ENCODE measurements around the gene MEF2C.

MEF2C gene

GRCh38 chr5:88888848-88889188, 5.8 kb upstream of the MEF2C start:
- no peaks in the 10 kb centered on the region for H3K36me3 ChIP-seq (ENCODE audit: insufficient read depth, low read length)
- no peak for DNase-seq (ENCODE audit: low read depth, low spot score)
- no peak overlapping the region for H3K27ac ChIP-seq
- TF ChIP-seq POLR2AphosphoS5 (IDR thresholded peaks at IDR 0.05; ENCODE audit: borderline replicate concordance, low read depth, low read length): no peak
- no peak for TF ChIP-seq EZH2 (IDR thresholded peaks at IDR 0.05)
- no peak for TF ChIP-seq FOXP2 (optimal IDR thresholded peaks at IDR 0.05; ENCODE audit: control extremely low read depth, extremely low read length, insufficient read depth)
- H3K9me3 ChIP-seq (ENCODE audit: low read depth, low read length): no peaks in the 10 kb centered on the region
- H3K4me3 ChIP-seq: no peak overlapping the region
- no peak overlapping the region for H3K9ac ChIP-seq (ENCODE audit: insufficient read length)

DNA sequence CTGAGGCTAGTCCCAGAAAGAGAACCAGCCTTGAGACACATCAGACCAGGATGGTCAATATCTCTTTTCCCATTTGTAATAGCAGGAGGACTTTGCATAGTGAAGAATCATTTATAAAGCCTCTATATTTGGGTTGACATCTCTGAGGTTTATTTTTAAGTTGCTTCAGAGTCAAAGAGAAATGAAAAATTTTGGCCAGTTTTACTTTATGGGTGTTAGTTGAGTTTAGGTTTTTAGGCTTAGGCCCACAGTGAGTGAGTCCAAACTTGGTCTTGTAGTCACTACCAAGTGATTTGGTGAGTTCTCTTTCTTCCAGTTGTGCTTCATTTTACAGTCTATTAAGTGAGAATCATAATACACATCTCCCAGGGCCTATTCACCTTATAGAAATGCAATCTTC, 5.3 kb upstream of the MEF2C start:
- no peak overlapping the region for H3K4me3 ChIP-seq
- H3K9ac ChIP-seq (ENCODE audit: insufficient read length): no peak overlapping the region
- no peaks in the 10 kb centered on the region for H3K9me3 ChIP-seq (ENCODE audit: low read depth, low read length)
- no peak overlapping the region for H3K27ac ChIP-seq
- H3K36me3 ChIP-seq (ENCODE audit: insufficient read depth, low read length): no peaks in the 10 kb centered on the region
- TF ChIP-seq EZH2 (IDR thresholded peaks at IDR 0.05) (no peak), FOXP2 (optimal IDR thresholded peaks at IDR 0.05; ENCODE audit: control extremely low read depth, extremely low read length, insufficient read depth) (no peak), POLR2AphosphoS5 (IDR thresholded peaks at IDR 0.05; ENCODE audit: borderline replicate concordance, low read depth, low read length) (no peak)
- DNase-seq (ENCODE audit: low read depth, low spot score): no peak

DNA sequence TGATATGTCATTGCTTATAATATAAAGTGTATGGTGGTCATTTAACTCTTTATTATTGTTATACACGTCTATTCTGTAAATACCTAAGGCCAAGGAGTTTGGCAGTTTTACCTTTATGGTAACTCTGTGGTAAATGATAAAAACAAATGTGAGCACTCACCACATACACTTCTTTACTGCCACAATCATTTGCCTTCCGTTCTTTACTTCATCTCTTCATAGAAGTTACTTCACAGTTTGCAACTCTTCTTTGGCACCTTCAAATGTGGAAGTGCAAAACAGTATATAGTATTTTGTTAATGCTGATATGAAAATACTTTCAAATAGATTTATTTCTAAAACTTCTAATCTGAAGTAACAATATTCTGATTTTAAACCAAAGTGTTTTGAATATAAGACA, 4.4 kb upstream of the MEF2C start:
- no peak for DNase-seq (ENCODE audit: low read depth, low spot score)
- H3K27ac ChIP-seq: no peak overlapping the region
- H3K9me3 ChIP-seq (ENCODE audit: low read depth, low read length): no peaks in the 10 kb centered on the region
- no peak overlapping the region for H3K4me3 ChIP-seq
- TF ChIP-seq POLR2AphosphoS5 (IDR thresholded peaks at IDR 0.05; ENCODE audit: borderline replicate concordance, low read depth, low read length) (no peak), FOXP2 (optimal IDR thresholded peaks at IDR 0.05; ENCODE audit: control extremely low read depth, extremely low read length, insufficient read depth) (no peak), EZH2 (IDR thresholded peaks at IDR 0.05) (no peak)
- no peak overlapping the region for H3K9ac ChIP-seq (ENCODE audit: insufficient read length)
- H3K36me3 ChIP-seq (ENCODE audit: insufficient read depth, low read length): no peaks in the 10 kb centered on the region

DNA sequence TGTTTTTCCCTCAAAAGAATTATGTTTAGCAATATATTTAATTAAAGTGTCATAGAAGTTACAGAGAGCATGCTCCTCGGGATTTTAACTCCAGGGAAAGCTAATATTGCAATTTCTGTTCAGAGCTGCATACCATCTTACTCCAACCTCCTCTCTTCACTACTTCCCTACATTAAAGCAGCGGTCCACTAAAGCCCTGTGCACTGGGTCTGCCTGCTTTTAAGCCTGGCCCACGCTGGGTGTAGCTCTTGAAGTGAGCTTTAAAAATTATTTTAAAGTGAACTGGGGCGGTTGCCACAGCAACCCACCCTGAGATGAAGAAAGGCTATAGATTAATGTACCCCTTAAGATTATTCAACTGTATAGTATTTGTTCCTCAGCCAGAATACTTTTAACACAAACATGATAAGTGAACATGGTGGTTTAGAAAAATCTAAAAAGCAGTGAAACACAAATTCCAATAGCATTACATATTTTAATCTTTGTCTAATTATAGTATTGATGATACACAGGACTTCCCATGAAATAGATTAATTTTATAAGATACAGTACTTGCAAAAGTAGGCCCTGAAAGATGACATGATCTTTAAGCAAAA, 3.9 kb upstream of the MEF2C start:
- Histone ChIP-seq H3K4me3 (no peak overlapping the region), H3K9ac (ENCODE audit: insufficient read length) (no peak overlapping the region), H3K36me3 (ENCODE audit: insufficient read depth, low read length) (no peaks in the 10 kb centered on the region), H3K9me3 (ENCODE audit: low read depth, low read length) (no peaks in the 10 kb centered on the region), H3K27ac (no peak overlapping the region)
- DNase-seq (ENCODE audit: low read depth, low spot score): no peak
- TF ChIP-seq POLR2AphosphoS5 (IDR thresholded peaks at IDR 0.05; ENCODE audit: borderline replicate concordance, low read depth, low read length) (no peak), FOXP2 (optimal IDR thresholded peaks at IDR 0.05; ENCODE audit: control extremely low read depth, extremely low read length, insufficient read depth) (no peak)

GRCh38 chr5:88886252-88886651, 3.3 kb upstream of the MEF2C start:
- H3K4me3 ChIP-seq: no peak overlapping the region
- H3K27ac ChIP-seq: no peak overlapping the region
- no peaks in the 10 kb centered on the region for H3K36me3 ChIP-seq (ENCODE audit: insufficient read depth, low read length)
- no peaks in the 10 kb centered on the region for H3K9me3 ChIP-seq (ENCODE audit: low read depth, low read length)
- no peak for TF ChIP-seq EZH2 (IDR thresholded peaks at IDR 0.05)
- TF ChIP-seq FOXP2 (optimal IDR thresholded peaks at IDR 0.05; ENCODE audit: control extremely low read depth, extremely low read length, insufficient read depth): no peak
- TF ChIP-seq POLR2AphosphoS5 (IDR thresholded peaks at IDR 0.05; ENCODE audit: borderline replicate concordance, low read depth, low read length): no peak
- H3K9ac ChIP-seq (ENCODE audit: insufficient read length): no peak overlapping the region
- DNase-seq (ENCODE audit: low read depth, low spot score): no peak

DNA sequence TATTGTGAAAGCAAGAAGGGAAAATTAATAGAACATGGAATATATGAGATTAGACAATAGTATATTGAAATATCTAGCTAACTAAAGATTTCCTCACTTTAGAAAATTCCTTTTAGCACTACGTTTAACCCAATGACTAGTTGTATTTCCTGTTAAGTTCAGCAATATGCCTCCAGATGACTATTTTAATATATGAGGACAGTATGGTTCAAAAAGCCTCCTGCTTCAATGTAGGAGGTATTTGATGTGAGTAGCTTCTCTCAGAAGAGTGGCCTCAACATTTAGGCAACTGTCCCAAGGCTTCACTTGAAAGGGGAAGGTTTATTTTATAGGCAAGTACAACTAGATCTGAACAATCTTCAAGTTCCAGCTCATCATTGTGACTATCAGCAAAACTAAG, 2.0 kb upstream of the MEF2C start:
- H3K4me3 ChIP-seq: no peak overlapping the region
- H3K9me3 ChIP-seq (ENCODE audit: low read depth, low read length): no peaks in the 10 kb centered on the region
- H3K36me3 ChIP-seq (ENCODE audit: insufficient read depth, low read length): no peaks in the 10 kb centered on the region
- H3K27ac ChIP-seq: no peak overlapping the region
- no peak overlapping the region for H3K9ac ChIP-seq (ENCODE audit: insufficient read length)
- no peak for TF ChIP-seq FOXP2 (optimal IDR thresholded peaks at IDR 0.05; ENCODE audit: control extremely low read depth, extremely low read length, insufficient read depth)
- TF ChIP-seq EZH2 (IDR thresholded peaks at IDR 0.05): no peak
- no peak for TF ChIP-seq POLR2AphosphoS5 (IDR thresholded peaks at IDR 0.05; ENCODE audit: borderline replicate concordance, low read depth, low read length)
- no peak for DNase-seq (ENCODE audit: low read depth, low spot score)

- DNase-seq (ENCODE audit: low read depth, low spot score): no peak
- Histone ChIP-seq H3K9me3 (ENCODE audit: low read depth, low read length) (no peaks in the 10 kb centered on the region), H3K4me3 (peak overlapping the region; percentile 96), H3K9ac (ENCODE audit: insufficient read length) (peak overlapping the region; percentile 8), H3K27ac (no peak overlapping the region), H3K36me3 (ENCODE audit: insufficient read depth, low read length) (no peaks in the 10 kb centered on the region)
- TF ChIP-seq EZH2 (IDR thresholded peaks at IDR 0.05) (no peak), FOXP2 (optimal IDR thresholded peaks at IDR 0.05; ENCODE audit: control extremely low read depth, extremely low read length, insufficient read depth) (no peak), POLR2AphosphoS5 (IDR thresholded peaks at IDR 0.05; ENCODE audit: borderline replicate concordance, low read depth, low read length) (no peak)
Measured at GRCh38 chr5:88884608-88884877, 1.6 kb upstream of the MEF2C start.

DNA sequence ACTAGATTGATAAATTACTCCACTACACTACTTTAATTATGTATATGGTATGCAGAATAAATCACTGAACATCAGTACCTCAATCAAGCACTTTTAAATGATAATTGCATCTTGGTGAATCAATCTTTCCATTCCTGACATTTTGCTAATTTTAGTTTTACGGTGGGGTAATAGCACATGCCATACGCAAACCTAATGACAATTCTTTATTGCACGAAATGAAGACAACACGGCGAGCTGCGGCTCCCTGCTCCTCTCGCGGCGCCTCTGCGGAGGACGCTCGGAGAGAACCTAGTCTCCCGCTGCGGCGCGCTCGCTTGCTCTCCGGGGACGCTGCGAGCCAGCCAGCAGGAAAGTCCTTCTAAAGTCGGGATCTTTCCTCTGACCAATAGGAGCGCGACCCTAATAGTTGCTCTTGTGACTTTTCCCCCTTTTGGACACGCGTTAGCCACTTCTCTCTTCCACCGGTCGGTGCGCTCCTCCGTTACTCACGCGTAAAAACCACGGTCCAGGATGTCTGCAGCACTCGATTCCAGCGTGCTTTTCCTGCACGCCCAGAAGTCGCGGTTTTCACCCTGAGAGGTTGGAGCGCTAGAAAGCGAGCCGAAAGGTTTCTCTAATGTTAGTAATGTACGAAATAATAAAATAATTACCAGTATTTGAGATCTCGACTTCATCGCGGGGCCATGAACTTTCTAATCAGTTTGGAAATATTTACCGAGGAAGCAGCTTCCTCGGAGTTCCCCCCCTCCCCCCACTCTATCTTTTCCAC, 1.0 kb upstream of the MEF2C start:
- no peak overlapping the region for H3K27ac ChIP-seq
- DNase-seq (ENCODE audit: low read depth, low spot score): no peak
- H3K9me3 ChIP-seq (ENCODE audit: low read depth, low read length): no peaks in the 10 kb centered on the region
- peak overlapping the region; percentile 96 for H3K4me3 ChIP-seq
- peak overlapping the region; percentile 52 for H3K9ac ChIP-seq (ENCODE audit: insufficient read length)
- no peak for TF ChIP-seq EZH2 (IDR thresholded peaks at IDR 0.05)
- no peak for TF ChIP-seq FOXP2 (optimal IDR thresholded peaks at IDR 0.05; ENCODE audit: control extremely low read depth, extremely low read length, insufficient read depth)
- TF ChIP-seq POLR2AphosphoS5 (IDR thresholded peaks at IDR 0.05; ENCODE audit: borderline replicate concordance, low read depth, low read length): no peak
- H3K36me3 ChIP-seq (ENCODE audit: insufficient read depth, low read length): no peaks in the 10 kb centered on the region
